HFFc6 (cell line): ENCODE measurements around the gene SRGAP1. TPM values are rescaled to one million over a fixed set of nuclear protein-coding genes. Genes with fewer than 3 reads are reported as not detected.

Experiments used
- DNase-seq: peaks from one replicate; pipeline ENCODE4 v3.0.0-alpha.2; 2018
- H3K27ac Mint-ChIP-seq: 2 replicates; pipeline ENCODE4 v1.8.0; 2020; ENCODE audit warnings: mild to moderate bottlenecking, mixed read lengths
- H3K27me3 Mint-ChIP-seq: 2 replicates; pipeline ENCODE4 v1.8.0; 2021; ENCODE audit warnings: mild to moderate bottlenecking, moderate library complexity, mixed read lengths; ENCODE audit not compliant: insufficient read depth
- H3K36me3 Mint-ChIP-seq: 2 replicates; pipeline ENCODE4 v1.8.0; 2021; ENCODE audit warnings: low read depth, mixed read lengths
- H3K4me1 Mint-ChIP-seq: 2 replicates; pipeline ENCODE4 v1.8.0; 2020; ENCODE audit warnings: low read depth, mixed read lengths
- H3K4me3 Mint-ChIP-seq: 2 replicates; pipeline ENCODE4 v1.8.0; 2020; ENCODE audit warnings: mild to moderate bottlenecking, moderate library complexity, mixed read lengths
- H3K9me3 Mint-ChIP-seq: 2 replicates; pipeline ENCODE4 v1.8.0; 2020; ENCODE audit warnings: mild to moderate bottlenecking, mixed read lengths
- CTCF ChIP-seq: fragments of 200-600 bp; sonication (generic); IDR thresholded peaks from 2 replicates; pipeline ENCODE4 v1.5.0; 2021; ENCODE audit warnings: antibody characterized with exemption, mild to moderate bottlenecking
- total RNA-seq, 6 experiments: library from RNA; stranded (reverse); fragmentation: NEBNext Ultra II Directional; extraction: Animal tissue kit (Norgen Biotek cat#: 25700); gene quantifications; 2 replicates in 1 of 6; 3 replicates in 5 of 6; pipeline ENCODE4 v1.2.3, GENCODE V29; 2021

Gene SRGAP1
- total RNA-seq, 6 experiments from 2014 or later = 35.7 to 45.8 (median 40.9) TPM

- Mint-ChIP-seq H3K36me3 (peaks cover 24% of the 10 kb centered on the region), H3K27ac (peak overlapping the region; percentile 66), H3K4me3 (peak overlapping the region; percentile 36), H3K9me3 (no peaks in the 10 kb centered on the region), H3K4me1 (peaks cover 65% of the 10 kb centered on the region), H3K27me3 (no peaks in the 10 kb centered on the region; the same call in none of the 2 replicates)
- peak; percentile 42 for DNase-seq
- TF ChIP-seq CTCF = no peak
These were observed 44.6 kb downstream of the SRGAP1 start for GRCh38 chr12:63888908-63889635.

- no peaks in the 10 kb centered on the region; the same call in none of the 2 replicates for H3K27me3 Mint-ChIP-seq
- H3K27ac Mint-ChIP-seq = peak overlapping the region; percentile 66
- H3K4me1 Mint-ChIP-seq = peaks cover 67% of the 10 kb centered on the region
- DNase-seq = no peak
- TF ChIP-seq CTCF = no peak
- H3K9me3 Mint-ChIP-seq = no peaks in the 10 kb centered on the region
- peaks cover 29% of the 10 kb centered on the region for H3K36me3 Mint-ChIP-seq
- no peak overlapping the region for H3K4me3 Mint-ChIP-seq
These were observed 45.4 kb downstream of the SRGAP1 start for GRCh38 chr12:63889721-63890509.

GRCh38 chr12:63893170-63893569, 48.7 kb downstream of the SRGAP1 start:
- TF ChIP-seq CTCF = no peak

GRCh38 chr12:63894132-63894531, 49.6 kb downstream of the SRGAP1 start:
- Mint-ChIP-seq H3K4me1 (peaks cover 63% of the 10 kb centered on the region), H3K4me3 (no peak overlapping the region)
- no peak for DNase-seq

More at GRCh38 chr12:63893170-63893569, 48.7 kb downstream of the SRGAP1 start:
- no peak overlapping the region for H3K4me3 Mint-ChIP-seq
- H3K27ac Mint-ChIP-seq = no peak overlapping the region
- DNase-seq = no peak
- no peaks in the 10 kb centered on the region for H3K9me3 Mint-ChIP-seq
- peaks cover 21% of the 10 kb centered on the region for H3K36me3 Mint-ChIP-seq
- peaks cover 71% of the 10 kb centered on the region for H3K4me1 Mint-ChIP-seq
- no peaks in the 10 kb centered on the region; the same call in 1 of the 2 replicates for H3K27me3 Mint-ChIP-seq

GRCh38 chr12:63895841-63896240, 51.3 kb downstream of the SRGAP1 start:
- H3K27ac Mint-ChIP-seq = no peak overlapping the region
- no peak overlapping the region for H3K4me3 Mint-ChIP-seq
- TF ChIP-seq CTCF = no peak
- H3K9me3 Mint-ChIP-seq = no peaks in the 10 kb centered on the region
- peaks cover 13% of the 10 kb centered on the region for H3K36me3 Mint-ChIP-seq
- peaks cover 56% of the 10 kb centered on the region for H3K4me1 Mint-ChIP-seq
- no peaks in the 10 kb centered on the region; the same call in 1 of the 2 replicates for H3K27me3 Mint-ChIP-seq
- no peak for DNase-seq

More at GRCh38 chr12:63894132-63894531, 49.6 kb downstream of the SRGAP1 start:
- Mint-ChIP-seq H3K27me3 (no peaks in the 10 kb centered on the region; the same call in 1 of the 2 replicates), H3K36me3 (peaks cover 19% of the 10 kb centered on the region), H3K9me3 (no peaks in the 10 kb centered on the region), H3K27ac (peak overlapping the region; percentile 29; the same call in 1 of the 2 replicates)
- no peak for TF ChIP-seq CTCF
